H7 (cell line): ENCODE results near the gene VDAC2. TPM values are rescaled to one million over a fixed set of nuclear protein-coding genes. Genes with fewer than 3 reads are reported as not detected.

Experiments used
- DNase-seq: peaks from one replicate; pipeline ENCODE4 v3.0.0; 2012
- H3K27me3 ChIP-seq: 2 replicates; pipeline ENCODE4 v1.6.0; 2011; ENCODE audit warnings: mild to moderate bottlenecking, low read length; ENCODE audit not compliant: control insufficient read depth, insufficient read depth
- H3K36me3 ChIP-seq: replicated peaks from 2 replicates; pipeline ENCODE4 v1.5.1; 2011; ENCODE audit warnings: low read length; ENCODE audit not compliant: control insufficient read depth, insufficient read depth
- H3K4me3 ChIP-seq: 2 replicates; pipeline ENCODE4 v1.5.1; 2011; ENCODE audit warnings: low read depth, mild to moderate bottlenecking, control low read depth, low read length, moderate library complexity; ENCODE audit not compliant: insufficient read depth
- total RNA-seq: library from RNA; depleted of rRNA; stranded (reverse); fragments of >200 nt; shearing (Covaris generic); gene quantifications from 2 replicates; pipeline ENCODE4 v1.2.3, GENCODE V29; 2014

VDAC2 gene
- total RNA-seq, 1 experiment from 2014 or later, result 218 TPM

- Histone ChIP-seq H3K36me3 (peaks cover 18% of the 10 kb centered on the region), H3K4me3 (no peak overlapping the region)
Measured at GRCh38 chr10:75230600-75231038, 20.0 kb downstream of the VDAC2 start.

GRCh38 chr10:75231672-75232581 lies 21.3 kb downstream of the VDAC2 start:
- Histone ChIP-seq H3K27me3 (no peaks in the 10 kb centered on the region), H3K36me3 (peaks cover 18% of the 10 kb centered on the region), H3K4me3 (no peak overlapping the region)
- no peak for DNase-seq

More at GRCh38 chr10:75230600-75231038, 20.0 kb downstream of the VDAC2 start:
- no peaks in the 10 kb centered on the region for H3K27me3 ChIP-seq
- peak; percentile 80 for DNase-seq

- no peak for DNase-seq
- Histone ChIP-seq H3K27me3 (no peaks in the 10 kb centered on the region), H3K4me3 (peak overlapping the region; percentile 36; the same call in 1 of the 2 replicates), H3K36me3 (peaks cover 14% of the 10 kb centered on the region)
Measured at GRCh38 chr10:75233444-75234016, 22.9 kb downstream of the VDAC2 start.

- peaks cover 14% of the 10 kb centered on the region for H3K36me3 ChIP-seq
- H3K4me3 ChIP-seq, result peak overlapping the region; percentile 61
- H3K27me3 ChIP-seq, result no peaks in the 10 kb centered on the region
- DNase-seq, result peak; percentile 99
Measured at GRCh38 chr10:75234017-75234682, 23.6 kb downstream of the VDAC2 start.

GRCh38 chr10:75234683-75235374 lies 24.2 kb downstream of the VDAC2 start:
- H3K27me3 ChIP-seq, result no peaks in the 10 kb centered on the region
- peaks cover 14% of the 10 kb centered on the region for H3K36me3 ChIP-seq
- peak; percentile 88 for DNase-seq
- peak overlapping the region; percentile 61 for H3K4me3 ChIP-seq

- no peaks in the 10 kb centered on the region for H3K27me3 ChIP-seq
- H3K4me3 ChIP-seq, result peak within 1 kb of the TSS; percentile 61
- peaks cover 13% of the 10 kb centered on the region for H3K36me3 ChIP-seq
- peak; percentile 98 for DNase-seq
Measured at GRCh38 chr10:75235375-75236177, 25.0 kb downstream of the VDAC2 start, which contains the start of gene COMTD1. COMTD1 (minus strand) TSS chr10:75235957; CDS start chr10:75235928, 29 bp downstream.

GRCh38 chr10:75236178-75236825 lies 25.7 kb downstream of the VDAC2 start:
- H3K4me3 ChIP-seq, result no peak overlapping the region

GRCh38 chr10:75238182-75239095 lies 27.8 kb downstream of the VDAC2 start:
- no peaks in the 10 kb centered on the region for H3K27me3 ChIP-seq
- DNase-seq, result peak; percentile 72
- H3K4me3 ChIP-seq, result no peak overlapping the region
- no peaks in the 10 kb centered on the region for H3K36me3 ChIP-seq

More at GRCh38 chr10:75236178-75236825, 25.7 kb downstream of the VDAC2 start:
- H3K36me3 ChIP-seq, result peaks cover 10% of the 10 kb centered on the region
- H3K27me3 ChIP-seq, result no peaks in the 10 kb centered on the region
- no peak for DNase-seq

- no peaks in the 10 kb centered on the region for H3K36me3 ChIP-seq
- no peaks in the 10 kb centered on the region for H3K27me3 ChIP-seq
- DNase-seq, result no peak
- H3K4me3 ChIP-seq, result no peak overlapping the region
Measured at GRCh38 chr10:75239096-75239790, 28.6 kb downstream of the VDAC2 start.

GRCh38 chr10:75240329-75241076 lies 29.9 kb downstream of the VDAC2 start:
- no peak overlapping the region for H3K4me3 ChIP-seq
- DNase-seq, result peak; percentile 28
- no peaks in the 10 kb centered on the region for H3K36me3 ChIP-seq
- H3K27me3 ChIP-seq, result no peaks in the 10 kb centered on the region

GRCh38 chr10:75243426-75243825 lies 32.8 kb downstream of the VDAC2 start:
- H3K36me3 ChIP-seq, result no peaks in the 10 kb centered on the region
- no peak overlapping the region for H3K4me3 ChIP-seq
- no peaks in the 10 kb centered on the region for H3K27me3 ChIP-seq
- DNase-seq, result peak; percentile 30
